ENCODE measurements around the gene UNKL.
"Not testable (repeated sequence)": the region's sequence is repeated elsewhere in the genome, so short reads cannot be mapped to it uniquely, and the experiment has no call there.

The UNKL gene

DNA sequence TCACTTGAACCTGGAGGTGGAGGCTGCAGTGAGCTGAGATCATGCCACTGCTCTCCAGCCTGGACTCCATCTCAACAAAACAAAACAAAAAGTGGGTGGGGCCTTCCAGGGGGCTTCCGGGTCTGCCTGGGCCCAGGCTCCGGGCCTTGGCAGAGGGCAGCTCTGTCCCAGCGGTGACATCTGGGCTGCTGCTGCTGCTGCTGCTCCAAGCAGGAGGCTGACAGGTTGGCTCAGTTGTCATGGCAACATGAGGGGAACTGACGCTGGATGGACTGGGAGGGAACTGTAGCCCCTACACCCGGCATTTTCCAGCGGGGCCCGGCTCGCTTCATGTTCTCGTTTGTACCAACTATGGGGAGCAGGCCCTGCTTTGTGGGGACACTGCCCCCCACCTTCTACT, 77.0 kb downstream of the UNKL start:
- DNase-seq (ENCODE audit: low spot score), result no peak

DNA sequence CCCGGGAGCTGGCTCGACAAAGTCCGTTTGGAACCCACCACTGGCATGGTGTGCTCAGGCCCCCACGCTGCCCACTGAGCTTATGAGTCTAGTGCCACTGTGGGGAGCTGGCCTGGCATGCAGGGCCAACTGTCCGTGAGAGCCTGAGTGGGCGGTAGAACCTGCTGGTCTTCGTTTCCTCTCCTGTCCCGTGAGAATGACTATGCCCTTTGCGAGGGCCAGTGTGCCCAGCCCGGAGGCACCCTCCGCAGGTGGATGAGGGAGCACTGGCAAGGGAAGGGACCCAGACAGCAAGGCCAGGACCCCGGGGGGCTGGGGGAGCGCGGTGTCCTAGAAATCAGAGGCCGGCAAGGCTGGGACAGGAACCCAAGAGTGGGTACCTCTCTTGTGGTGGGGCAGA, 77.9 kb downstream of the UNKL start:
- DNase-seq (ENCODE audit: low spot score), result no peak

DNA sequence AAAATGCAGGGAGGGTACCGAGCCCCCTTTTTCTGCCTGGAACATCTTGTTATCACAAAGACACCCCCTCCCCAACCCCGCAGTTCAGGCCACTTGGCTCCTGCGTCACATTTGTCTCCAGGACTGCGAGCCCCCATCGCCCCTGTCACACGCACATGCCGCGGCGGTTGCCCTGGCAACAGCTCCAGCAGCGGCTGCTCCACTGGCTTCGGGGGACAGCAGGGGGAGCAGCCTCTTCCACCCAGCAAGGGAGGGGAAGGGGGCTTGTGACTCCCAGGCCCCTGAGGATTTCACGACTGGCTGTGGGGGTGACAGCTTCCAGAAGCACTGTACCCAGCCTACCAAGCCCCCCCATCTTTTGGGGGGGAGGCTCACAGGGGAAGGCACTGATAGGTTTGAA, 78.5 kb downstream of the UNKL start:
- no peak for DNase-seq (ENCODE audit: low spot score)

DNA sequence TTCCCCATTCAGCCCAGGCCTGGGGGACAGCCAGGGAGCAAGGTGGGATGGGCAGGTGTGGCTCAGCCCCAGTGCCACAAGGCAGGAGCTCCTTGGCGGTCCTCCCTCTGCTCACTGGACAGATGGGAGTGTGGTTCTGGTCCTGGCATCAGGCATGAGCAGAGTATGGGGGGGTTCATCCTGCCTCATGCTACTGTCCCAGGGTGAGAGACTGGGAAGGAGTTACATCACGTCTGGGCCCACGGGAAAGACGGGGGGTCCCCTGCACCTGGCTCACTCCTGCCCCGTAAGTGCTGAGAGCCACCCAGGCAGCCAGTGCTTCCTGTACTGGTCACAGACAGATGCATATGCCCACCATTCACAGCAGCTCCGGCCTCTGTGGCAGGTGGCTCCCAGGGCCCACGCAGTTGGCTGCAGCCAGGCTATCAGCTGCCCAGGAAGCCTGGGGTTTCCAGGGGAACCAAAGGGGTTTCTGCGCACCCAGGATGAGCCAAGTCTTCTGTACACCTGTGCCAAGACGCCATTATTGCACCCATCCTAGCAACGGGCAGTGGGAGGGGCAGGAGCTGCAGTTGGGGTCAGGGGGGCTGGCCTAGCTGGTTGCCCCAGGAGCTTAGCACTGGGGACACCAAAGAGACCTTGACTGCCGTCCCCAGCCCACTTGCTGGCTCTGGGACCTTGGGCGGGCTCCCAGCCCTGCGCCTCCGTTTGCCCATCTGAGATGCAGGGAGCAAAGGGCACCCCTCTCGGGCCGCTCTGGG, 79.1 kb downstream of the UNKL start:
- no peak for DNase-seq (ENCODE audit: low spot score)

DNA sequence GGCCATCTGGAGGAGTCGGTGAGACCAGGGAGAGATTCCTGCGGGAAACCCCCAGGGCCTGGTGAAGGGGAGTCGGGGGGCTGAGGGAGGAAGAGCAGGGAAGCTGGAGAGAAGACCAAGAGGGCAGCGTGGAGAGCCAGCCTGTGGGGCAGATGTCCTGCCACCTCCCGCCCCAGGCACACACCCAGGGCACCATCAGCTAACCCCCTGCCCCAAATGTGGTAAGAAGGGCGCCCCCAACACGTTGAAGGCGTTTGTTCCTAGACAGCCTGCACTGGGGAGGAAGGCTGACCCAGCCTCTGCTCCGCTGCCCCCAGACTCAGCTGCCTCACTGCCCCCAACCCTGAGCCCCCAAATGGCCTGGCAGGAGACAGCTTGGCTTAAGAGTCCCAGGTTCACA, 79.8 kb downstream of the UNKL start:
- no peak for DNase-seq (ENCODE audit: low spot score)

DNA sequence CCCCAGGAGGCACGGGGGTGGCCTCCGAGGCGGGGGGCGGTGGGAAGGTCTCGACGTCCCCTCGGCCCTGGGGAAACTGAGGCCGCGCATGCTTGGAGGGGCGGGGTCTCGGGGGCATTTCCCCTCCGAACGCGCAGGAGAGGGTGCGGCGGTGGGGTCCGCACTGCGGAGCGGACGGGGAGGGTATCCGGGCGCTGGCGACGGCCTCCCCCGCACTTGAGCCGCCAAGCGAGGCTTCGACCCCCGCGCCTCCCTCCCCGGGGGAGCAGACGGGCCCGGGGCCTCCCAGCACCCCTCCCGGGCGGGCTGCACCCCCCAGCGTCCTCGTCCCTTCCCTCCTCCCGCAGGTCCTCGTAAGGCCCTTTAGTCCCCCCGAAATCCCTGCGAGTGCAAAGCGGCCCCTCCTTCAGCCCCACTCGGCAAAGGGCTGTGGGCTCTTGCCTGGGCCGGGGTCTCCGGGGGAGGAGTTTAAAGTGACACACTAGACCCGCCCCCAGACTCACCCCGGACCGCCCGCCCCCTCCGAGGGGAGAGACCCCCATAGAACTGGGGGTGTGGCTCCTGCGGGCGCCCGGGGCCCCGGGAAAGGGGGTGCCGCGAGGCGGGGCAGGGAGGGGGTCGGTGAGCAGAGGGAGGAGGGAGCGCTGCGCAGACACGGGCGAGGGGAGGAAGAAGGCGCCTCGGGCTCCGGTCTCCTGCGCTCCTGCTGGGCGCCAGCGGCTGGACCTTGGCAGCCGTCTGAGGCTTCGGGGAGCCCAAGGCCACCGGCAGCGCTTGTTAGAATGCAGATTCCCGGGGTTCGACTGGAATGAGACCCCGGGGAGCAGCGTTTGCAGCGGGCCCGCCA, 80.4 kb downstream of the UNKL start:
- DNase-seq (ENCODE audit: low spot score), result no peak

DNA sequence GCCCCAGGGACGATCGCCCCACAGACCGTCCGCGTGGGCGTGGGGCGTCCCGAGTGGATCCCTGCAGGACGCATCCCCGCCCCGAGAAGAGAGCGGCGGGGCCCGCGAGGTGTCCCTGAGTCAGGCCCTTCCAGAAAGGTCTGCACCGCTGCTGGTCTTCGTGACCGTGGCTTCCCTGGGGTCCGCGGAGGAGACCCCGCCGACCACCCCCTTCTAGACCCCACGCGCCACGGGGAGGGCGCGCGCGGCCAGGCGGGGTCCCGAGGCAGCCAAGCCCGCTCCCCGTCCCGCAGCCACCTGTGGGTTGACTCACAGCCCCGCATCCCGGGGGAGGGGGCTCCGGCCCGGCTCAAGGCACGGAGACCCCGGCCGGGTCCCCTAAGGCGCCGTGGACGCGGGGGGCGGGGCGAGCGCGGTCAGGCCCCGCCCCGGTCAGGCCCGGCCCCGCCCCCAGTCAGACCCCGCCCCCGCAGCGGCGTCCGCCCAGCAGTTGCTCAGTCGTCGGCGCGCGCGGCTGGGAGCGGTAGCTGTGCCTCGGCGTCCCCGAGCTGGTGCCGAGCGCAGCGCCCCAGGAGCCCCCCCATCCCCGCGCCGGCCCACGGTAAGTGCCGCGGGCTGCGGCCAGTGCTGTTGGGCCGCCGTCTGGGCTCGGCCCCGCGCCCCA, 81.2 kb downstream of the UNKL start, which contains the start of gene BAIAP3:
TSS of gene BAIAP3 (plus strand) at position 497 of the 664 bp plus-strand sequence. CDS start 4,905 bp downstream, outside the sequence.
- no peak for DNase-seq (ENCODE audit: low spot score)

DNA sequence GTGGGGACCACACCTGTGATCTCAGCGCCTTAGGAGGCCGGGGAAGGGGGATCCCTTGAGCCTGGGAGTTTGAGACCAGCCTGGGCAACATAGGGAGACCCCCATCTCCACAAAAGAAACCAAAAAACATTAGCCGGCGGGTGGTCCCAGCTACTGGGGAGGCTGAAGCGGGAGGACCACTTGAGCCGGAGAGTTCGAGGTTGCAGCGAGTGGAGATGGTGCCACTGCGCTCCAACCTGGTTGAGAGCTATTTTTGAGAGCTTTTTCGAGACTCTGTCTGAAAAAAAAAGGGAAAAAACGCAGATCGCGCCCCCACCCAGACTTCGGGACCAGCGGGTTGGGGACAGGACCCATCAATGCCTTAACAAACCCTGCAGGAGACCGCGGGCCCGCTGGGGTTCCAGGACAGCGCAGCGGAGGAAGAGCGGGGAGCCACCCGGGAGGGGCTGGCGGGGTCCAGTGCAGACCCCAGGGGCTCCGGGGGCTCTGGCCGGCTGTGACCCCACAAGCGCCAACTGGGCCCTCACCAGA, 81.8 kb downstream of the UNKL start:
- no peak for DNase-seq (ENCODE audit: low spot score)

DNA sequence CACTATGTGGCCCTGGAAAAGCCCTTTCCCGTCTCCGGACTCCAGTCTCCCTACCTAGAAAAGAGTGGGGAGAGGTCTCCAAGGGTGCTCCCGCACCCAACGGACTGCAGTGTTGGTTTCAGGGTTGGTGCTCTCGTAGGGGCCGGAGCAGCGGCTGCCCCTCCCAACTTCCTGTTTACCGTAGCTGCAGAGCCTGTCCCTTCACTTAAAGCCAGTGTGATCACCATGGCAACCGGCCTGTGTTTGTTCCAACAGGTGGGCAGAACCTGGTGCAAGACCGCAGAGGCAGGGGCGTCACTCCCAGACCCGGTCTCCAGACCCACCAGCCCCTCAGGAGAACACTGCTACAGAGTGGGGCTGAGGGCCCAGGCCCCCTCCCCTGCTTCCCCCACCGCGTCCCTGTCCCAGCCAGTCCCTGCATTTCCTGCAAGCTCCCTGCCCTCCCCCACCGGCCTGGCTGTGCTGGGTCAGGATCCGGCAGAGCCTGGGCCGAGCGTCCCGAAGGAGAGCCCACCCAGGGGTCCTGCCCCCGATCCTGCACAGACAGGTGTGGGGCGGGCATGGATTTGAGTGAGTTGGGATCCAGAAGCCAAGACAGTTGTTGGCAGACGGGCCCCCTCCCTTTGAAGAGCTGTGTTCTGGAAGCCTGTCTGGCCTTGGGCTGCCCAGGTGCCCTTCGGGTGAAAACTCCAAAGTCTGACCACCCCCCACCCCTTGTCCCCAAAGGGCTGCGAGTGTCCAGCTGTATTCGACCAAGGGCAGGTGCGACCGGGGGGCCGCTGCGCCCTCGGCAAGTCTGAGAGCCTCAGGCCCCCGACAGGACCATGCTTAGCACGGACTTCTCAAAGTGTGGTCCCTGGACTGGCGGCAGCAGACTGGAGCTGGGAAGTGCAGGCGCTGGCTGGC, 82.5 kb downstream of the UNKL start:
- peak; percentile 47 for DNase-seq (ENCODE audit: low spot score)

DNA sequence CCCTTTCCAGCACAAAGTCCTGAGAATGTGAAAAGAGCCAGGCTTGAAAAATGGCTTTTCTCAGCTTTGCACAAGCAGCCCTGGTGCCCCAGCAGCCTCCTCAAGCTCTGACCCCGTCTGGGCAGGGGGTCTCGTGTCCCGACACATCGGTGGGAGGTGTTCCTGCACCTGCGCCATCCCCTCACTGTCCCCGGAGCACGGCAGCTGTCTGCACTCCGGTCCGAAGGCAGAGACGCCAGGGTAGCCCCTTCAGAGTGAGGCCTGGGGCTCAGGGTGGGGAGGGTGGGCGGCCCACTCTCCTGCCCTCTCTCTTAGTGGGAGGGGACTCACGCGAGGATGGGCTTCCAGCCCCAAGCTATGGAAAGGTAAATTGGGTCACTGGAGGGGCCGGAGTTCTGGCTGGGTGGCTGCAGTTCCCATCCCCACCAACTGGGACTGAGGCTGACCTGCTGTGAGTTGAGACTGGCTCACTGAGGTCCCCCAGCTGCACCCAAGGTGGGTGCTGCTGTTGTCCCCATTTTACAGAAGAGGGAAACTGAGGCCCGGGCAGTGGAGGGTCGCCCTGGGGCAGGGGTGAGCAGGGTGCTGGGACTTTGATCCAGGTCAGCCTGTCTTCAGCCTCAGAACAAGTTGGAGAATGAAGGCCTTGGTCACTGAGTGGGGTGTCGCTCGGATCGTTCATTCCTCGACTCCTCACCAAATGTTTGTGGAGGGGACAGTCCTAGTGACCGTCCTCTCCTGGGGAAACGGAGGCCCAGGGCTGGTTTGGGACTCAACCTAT, 83.4 kb downstream of the UNKL start:
- no peak for DNase-seq (ENCODE audit: low spot score)

DNA sequence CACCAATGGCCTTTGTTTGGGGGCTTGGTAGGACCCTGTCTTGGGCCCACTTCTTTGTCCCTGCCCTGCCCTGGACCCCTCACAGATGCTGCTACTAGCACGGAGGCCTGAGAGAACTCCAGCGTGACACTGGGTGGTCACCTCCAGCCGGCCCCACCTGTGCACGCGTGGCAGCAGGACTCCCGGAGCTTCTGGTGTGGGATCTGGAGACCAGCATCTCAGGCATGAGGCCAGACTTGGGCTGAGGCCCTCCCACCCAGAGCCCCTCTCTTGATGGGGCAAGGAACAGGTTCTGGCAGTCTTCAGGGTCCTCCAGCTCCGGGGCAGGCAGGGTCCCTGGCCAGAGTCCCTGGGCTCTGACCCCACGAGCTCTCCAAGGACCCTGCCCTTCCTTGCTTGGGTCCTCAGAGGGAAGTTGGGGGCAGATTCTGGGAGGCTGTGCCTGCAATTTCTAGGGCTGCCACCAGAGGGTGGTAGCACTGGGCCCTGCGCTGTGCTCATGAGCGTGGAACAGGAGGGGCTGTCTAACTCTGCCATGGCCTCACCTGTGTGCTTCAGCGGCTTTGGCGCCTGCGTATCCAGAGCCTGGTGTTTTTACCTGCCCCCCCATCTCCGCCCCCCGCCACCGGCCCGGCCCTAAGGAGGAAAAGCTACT, 84.1 kb downstream of the UNKL start:
- no peak for DNase-seq (ENCODE audit: low spot score)

DNA sequence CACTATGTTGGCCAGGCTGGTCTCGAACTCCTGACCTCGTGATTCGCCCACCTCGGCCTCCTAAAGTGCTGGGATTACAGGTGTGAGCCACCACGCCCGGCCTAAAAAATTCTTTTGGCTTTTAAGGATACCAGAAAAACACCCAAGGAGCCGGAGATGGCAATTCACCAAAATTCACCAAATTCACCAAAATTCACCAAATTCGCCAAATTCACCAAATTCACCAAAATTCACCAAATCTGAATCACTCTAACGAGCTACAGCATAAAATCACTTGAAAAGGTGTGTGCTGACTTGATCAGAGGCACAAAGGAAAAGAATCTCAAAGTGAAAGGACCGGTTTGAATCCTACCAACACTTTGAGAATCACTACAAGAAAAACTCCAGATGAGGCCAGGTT, 85.5 kb downstream of the UNKL start:
- DNase-seq (ENCODE audit: low spot score), result not testable (repeated sequence)

DNA sequence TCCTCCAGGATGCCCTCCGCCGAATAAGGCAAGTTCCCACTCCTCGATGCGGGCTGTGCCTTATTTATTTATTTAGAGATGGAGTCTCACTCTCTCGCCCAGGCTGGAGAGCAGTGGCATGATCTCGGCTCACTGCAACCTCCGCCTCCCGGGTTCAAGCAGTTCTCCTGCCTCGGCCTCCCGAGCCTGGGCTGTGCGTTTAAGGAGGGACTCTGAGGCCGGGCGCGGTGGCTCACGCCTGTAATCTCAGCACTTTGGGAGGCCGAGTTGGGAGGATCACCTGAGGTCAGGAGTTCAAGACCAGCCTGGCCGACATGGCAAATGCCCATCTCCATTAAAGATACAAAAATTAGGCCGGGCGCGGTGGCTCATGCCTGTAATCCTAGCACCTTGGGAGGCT, 86.4 kb downstream of the UNKL start:
- DNase-seq (ENCODE audit: low spot score), result not testable (repeated sequence)

DNA sequence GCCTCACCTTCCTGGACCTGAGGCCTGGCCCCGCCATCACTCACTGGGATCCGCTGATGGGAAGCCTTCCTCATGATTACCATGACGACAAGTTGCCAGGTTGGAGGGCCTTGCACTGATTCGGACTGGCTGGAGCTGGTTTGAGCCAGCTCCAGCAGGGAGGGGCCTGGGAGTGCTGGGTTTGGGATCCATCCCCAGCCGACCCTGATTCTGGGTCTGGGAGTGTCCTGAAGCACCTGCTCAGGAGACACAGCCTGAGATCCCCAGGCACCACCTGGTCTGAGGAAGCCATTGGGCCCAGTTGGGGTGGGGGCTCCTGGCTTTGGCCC, 86.9 kb downstream of the UNKL start:
- DNase-seq (ENCODE audit: low spot score), result no peak

DNA sequence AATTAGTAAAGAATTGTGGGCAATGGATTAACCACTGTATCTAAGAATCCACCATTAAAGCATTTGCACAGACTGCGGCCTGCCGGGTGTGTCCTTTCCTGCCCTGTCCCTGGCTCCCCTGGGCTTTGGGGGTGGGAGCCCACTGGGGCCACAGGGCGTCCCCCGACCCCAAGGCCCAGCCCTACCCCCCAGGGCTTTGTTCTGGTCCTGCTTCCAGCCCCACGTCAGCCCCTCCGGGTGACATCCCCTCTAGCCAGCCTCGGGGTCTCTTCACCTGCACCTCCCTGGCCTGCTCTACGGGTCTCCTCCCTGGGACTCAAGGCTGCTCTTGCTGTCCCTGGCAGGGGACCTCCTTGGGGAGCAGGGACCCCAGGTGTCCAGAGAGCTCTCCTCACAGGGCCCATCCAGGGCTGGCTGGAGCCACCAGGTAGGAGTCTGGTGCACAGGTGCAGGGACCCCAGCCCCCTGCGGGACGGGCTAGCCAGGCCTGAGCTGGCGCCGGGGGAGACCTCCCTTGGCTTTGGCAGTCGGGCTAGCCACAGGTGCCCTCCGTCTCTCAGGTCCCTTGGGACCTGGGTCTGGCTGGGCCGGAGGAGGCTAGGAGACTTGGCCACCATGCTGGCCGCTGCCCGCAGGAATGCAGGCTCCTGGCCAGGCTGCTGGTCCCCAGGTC, 87.4 kb downstream of the UNKL start:
- no peak for DNase-seq (ENCODE audit: low spot score)

DNA sequence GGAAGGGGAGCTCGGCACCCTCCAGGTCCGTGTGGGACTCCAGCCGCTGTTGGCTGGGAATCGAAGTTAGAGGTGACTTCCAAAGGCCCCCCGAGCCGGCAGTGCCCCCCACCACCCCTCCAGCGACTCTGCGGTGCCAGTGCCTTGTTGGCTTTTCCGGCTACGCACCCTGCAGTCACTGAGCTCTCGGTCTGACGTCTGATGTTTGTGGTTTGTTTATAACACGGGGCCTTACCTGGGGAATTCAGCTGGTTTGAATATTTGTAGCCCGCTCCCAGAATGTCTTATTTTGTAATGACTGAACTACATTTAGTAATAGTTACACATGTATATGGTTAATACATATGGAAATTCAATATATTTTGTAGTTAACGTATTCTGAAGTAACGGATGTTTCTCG, 88.1 kb downstream of the UNKL start:
- DNase-seq (ENCODE audit: low spot score), result no peak

DNA sequence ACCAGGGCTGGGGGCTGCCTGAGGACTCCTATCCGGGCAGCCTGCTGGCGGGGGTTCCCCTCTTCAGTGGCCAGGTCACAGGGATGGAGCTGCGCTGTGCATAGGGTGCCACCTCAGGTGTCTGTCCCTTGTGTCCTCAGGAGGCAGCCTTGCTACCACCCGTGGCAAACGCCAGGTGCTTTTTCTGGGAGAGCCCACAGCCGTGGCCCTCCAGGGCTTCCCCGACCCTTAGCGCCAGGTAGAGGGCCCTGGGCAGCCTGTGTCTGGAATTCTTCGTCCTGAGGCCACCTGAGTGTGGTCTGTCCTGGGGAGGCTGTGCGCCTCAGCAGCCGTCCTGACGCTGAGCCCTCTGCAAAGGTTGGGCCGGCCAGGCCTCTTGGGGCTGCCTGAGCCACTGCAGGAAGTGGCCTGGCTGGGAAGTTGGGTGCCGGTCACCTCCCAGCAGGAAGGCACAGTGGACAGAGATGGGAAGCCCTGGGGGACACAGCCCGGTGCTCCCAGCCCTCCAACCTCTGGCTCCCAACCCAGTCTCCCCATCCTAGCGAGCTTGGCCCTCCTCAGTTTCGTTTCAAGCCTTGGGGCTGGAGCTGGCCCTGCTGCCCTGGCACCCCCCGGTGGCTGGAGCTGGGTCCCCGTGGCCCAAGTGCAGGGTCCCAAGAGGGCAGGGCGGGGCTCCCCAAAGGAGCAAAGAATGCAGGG, 88.7 kb downstream of the UNKL start:
- no peak for DNase-seq (ENCODE audit: low spot score)

DNA sequence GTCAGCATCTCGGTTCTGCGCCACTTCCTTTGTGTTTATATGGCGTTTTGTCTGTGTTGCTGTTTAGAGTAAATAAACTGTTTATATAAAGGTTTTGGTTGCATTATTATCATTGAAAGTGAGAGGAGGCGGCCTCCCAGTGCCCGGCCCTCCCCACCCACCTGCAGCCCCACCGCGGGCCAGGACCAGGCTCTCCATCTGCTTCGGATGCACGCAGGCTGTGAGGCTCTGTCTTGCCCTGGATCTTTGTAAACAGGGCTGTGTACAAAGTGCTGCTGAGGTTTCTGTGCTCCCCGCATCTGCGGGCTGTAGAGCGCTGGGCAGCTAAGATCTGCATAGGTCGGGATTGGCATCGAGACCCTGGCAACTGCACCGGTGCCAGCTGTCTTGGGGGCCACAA, 89.2 kb downstream of the UNKL start:
- DNase-seq (ENCODE audit: low spot score), result no peak

DNA sequence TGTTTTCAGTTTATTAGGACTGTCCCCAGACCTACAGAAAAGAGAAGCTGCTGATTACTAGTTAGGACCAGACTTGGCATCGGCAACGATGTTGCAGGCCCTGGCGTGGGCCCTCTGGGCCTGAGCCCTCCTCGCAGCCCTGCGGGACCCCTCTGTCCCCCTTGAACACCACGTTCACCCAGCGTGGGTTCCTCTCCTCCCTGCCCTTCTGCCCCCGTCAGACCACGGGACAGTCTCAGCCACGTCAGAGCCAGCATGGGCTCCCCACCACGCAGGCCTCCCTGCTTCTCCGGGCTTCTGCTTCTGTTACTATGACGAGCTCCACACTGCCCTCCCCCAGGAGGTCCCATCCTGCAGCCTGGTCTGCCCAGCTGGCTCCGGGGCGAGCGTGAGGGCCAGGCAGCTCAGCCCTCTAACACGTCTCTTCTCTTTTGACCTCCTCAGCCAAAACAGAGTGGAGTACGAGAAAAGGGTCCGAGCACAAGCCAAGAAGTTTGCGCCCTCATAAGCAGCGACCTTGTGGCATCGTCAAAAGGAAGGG, 90.1 kb downstream of the UNKL start:
- no peak for DNase-seq (ENCODE audit: low spot score)

All from HuH-7 (cell line).